DMS114 treated with DMSO at 0.1 percent for 48 hours (cell line): Measurements from ENCODE around the gene TMEM132A.
"Not testable (repeated sequence)": the region's sequence is repeated elsewhere in the genome, so short reads cannot be mapped to it uniquely, and the experiment has no call there.

Source experiments
- DNase-seq: peaks from one replicate; lab custom pipeline; 2025; ENCODE audit not compliant: unreplicated experiment; lab: John Stamatoyannopoulos, UW

TMEM132A gene

GRCh38 chr11:60905551-60906113, 18.6 kb upstream of the TMEM132A start:
- DNase-seq: no peak

GRCh38 chr11:60906132-60906972, 17.9 kb upstream of the TMEM132A start, which contains the start of gene PRPF19:
Gene PRPF19 (minus strand): TSS chr11:60906585. CDS start chr11:60906382, 203 bp downstream.
- DNase-seq: peak; percentile 98

- no peak for DNase-seq
Observed at GRCh38 chr11:60908803-60909202, 15.5 kb upstream of the TMEM132A start.

- DNase-seq: not testable (repeated sequence)
Observed at GRCh38 chr11:60909680-60910280, 14.5 kb upstream of the TMEM132A start.

- DNase-seq: no peak
Observed at GRCh38 chr11:60910281-60910687, 14.0 kb upstream of the TMEM132A start.

- no peak for DNase-seq
Observed at GRCh38 chr11:60910711-60911380, 13.4 kb upstream of the TMEM132A start.

GRCh38 chr11:60912223-60912850, 11.9 kb upstream of the TMEM132A start:
- no peak for DNase-seq

- DNase-seq: no peak
Observed at GRCh38 chr11:60912851-60913528, 11.3 kb upstream of the TMEM132A start.

- peak; percentile 90 for DNase-seq
Observed at GRCh38 chr11:60913793-60914632, 10.2 kb upstream of the TMEM132A start, which contains the start of gene TMEM109. Gene TMEM109 (plus strand): TSS chr11:60914158. CDS start chr11:60919694, 5,536 bp downstream.

- no peak for DNase-seq
Observed at GRCh38 chr11:60914633-60915247, 9.5 kb upstream of the TMEM132A start.

GRCh38 chr11:60915248-60915914, 8.9 kb upstream of the TMEM132A start:
- peak; percentile 37 for DNase-seq

GRCh38 chr11:60916669-60917206, 7.5 kb upstream of the TMEM132A start:
- DNase-seq: no peak

GRCh38 chr11:60917267-60917666, 7.0 kb upstream of the TMEM132A start:
- DNase-seq: no peak

GRCh38 chr11:60918251-60918938, 5.9 kb upstream of the TMEM132A start:
- DNase-seq: no peak

- no peak for DNase-seq
Observed at GRCh38 chr11:60918939-60919265, 5.4 kb upstream of the TMEM132A start.

- no peak for DNase-seq
Observed at GRCh38 chr11:60919320-60919719, 4.9 kb upstream of the TMEM132A start.

- no peak for DNase-seq
Observed at GRCh38 chr11:60919956-60920355, 4.3 kb upstream of the TMEM132A start.

GRCh38 chr11:60921259-60921658, 3.0 kb upstream of the TMEM132A start:
- no peak for DNase-seq
